Psoas muscle (tissue), 8 donors: ENCODE data around the gene RBAK. TPM values are rescaled to one million over a fixed set of nuclear protein-coding genes. Genes with fewer than 3 reads are reported as not detected.

Experiments used
- ATAC-seq, 4 donors: fragments of 200-7000 bp; cut with Tn5 transposase; one replicate each; pipeline ENCODE4 v1.9.1; 2020; ENCODE audit warnings: moderate library complexity in 3 of 4, mild to moderate bottlenecking in 2 of 4
- DNase-seq, 2 donors: peaks; one replicate each; pipeline ENCODE4 v3.0.0-alpha.2; 2020
- H3K27ac ChIP-seq: fragments of 200-600 bp; one replicate; pipeline ENCODE4 v1.8.0; 2022
- H3K27me3 ChIP-seq, 3 donors: fragments of 200-600 bp in 1 of 3; one replicate each; pipeline versions ENCODE4 v1.6.1 to v1.8.0; 2013 to 2022; ENCODE audit warnings: low read length in 2 of 3, mild to moderate bottlenecking in 2 of 3, moderate library complexity in 1 of 3; ENCODE audit not compliant: insufficient read depth in 3 of 3
- H3K36me3 ChIP-seq, 2 donors: fragments of 200-600 bp in 1 of 2; one replicate each; pipeline versions ENCODE4 v1.6.1 to v1.8.0; 2013 to 2022; ENCODE audit warnings: low read depth in 1 of 2, mild to moderate bottlenecking in 1 of 2, moderate library complexity in 1 of 2; ENCODE audit not compliant: insufficient read depth in 1 of 2
- H3K4me1 ChIP-seq: fragments of 200-600 bp; one replicate; pipeline ENCODE4 v1.8.0; 2022
- H3K4me3 ChIP-seq: fragments of 200-600 bp; one replicate; pipeline ENCODE4 v1.8.0; 2022; ENCODE audit warnings: mild to moderate bottlenecking
- H3K9me3 ChIP-seq: fragments of 200-600 bp; one replicate; pipeline ENCODE4 v1.8.0; 2022
- CTCF ChIP-seq: fragments of 200-600 bp; IDR thresholded peaks from one replicate; pipeline ENCODE4 v1.8.0; 2022; ENCODE audit warnings: antibody characterized with exemption
- WGBS, 3 donors: extraction: QIAGEN DNeasy Blood & Tissue Kit; methylation state at CpG; one replicate each; pipeline versions ENCODE4 v1.1.6 to v1.1.7; 2013; 5-methylcytosine and 5-hydroxymethylcytosine counted together
- intact Hi-C, 2 donors: fragments of 100-400 bp; cut with DNase I; formaldehyde crosslinking; loops; one replicate each; pipeline versions ENCODE4 v1.11.0 to v1.14.2; 2022
- long read RNA-seq, 2 donors: library from polyadenylated mRNA; unstranded; transcript quantifications; one replicate each; pipeline ENCODE4 v2.0.0, GENCODE V29; 2021
- polyA plus RNA-seq, 3 donors: library from polyadenylated mRNA; stranded (reverse); fragments of 200-250 nt; gene quantifications; one replicate each; pipeline ENCODE4 v1.2.3, GENCODE V29; 2013
- total RNA-seq, 4 donors: library from RNA; stranded (reverse); fragmentation: NEBNext Ultra II Directional in 2 of 4; extraction: Animal tissue kit (Norgen Biotek cat#: 25700) in 2 of 4; gene quantifications; one replicate each; pipeline versions ENCODE4 v1.2.1 to v1.2.4, GENCODE V29; 2021 to 2023
- donor health status: healthy with polysubstance abuse.
- donor health status: DM: no; HTN: no; CAD: no; lungs with moderate emphysema.
- donor health status: Bipolar disorder and iron deficiency.
- donor health status: healthy.
- donor health status: DM: yes; HTN: yes; CAD: no.
- donor health status: DM: no; HTN: no; CAD: no.
- donor health status: DM: no; HTN: no; CAD: no.
- donor health status: DM: yes; HTN: yes; CAD: no.

Gene RBAK
- total RNA-seq (1 to 10 TPM; 5.0 to 7.2 (median 6.6) TPM), polyA plus RNA-seq (1 to 10 TPM; 2.6 to 6.5 (median 3.9) TPM)
- long read RNA-seq, donor 1, partial matches to known transcripts, result 0 of 1 reads
- long read RNA-seq, donor 1, other reads (novel, unspliced or antisense), result 1 of 1 reads
- long read RNA-seq, donor 2, full-length matches to known transcripts, result 2 of 3 reads
- long read RNA-seq, donor 2, partial matches to known transcripts, result 0 of 3 reads
- long read RNA-seq, donor 2, other reads (novel, unspliced or antisense), result 1 of 3 reads

- intact Hi-C loops, result no loop called here
- ATAC-seq, result peak; percentile 100
- H3K9me3 ChIP-seq, result peaks cover 4% of the 10 kb centered on the region
- peak within 1 kb of the TSS; percentile 90 for H3K4me3 ChIP-seq
- H3K27ac ChIP-seq, result peak within 1 kb of the TSS; percentile 82
- TF ChIP-seq CTCF, result no peak
- no peaks in the 10 kb centered on the region for H3K27me3 ChIP-seq
- 0 to 1% (median 1%) methylated on average over 45 to 69 of the region's 69 CpGs for WGBS, 3 donors
- peak; percentile 96 to 97 for DNase-seq
- no peaks in the 10 kb centered on the region for H3K4me1 ChIP-seq
- H3K36me3 ChIP-seq, result peaks cover 8 to 28% of the 10 kb centered on the region in 2 donors
Observed at GRCh38 chr7:5045558-5046396, at the start of gene RBAK. RBAK (plus strand) TSS chr7:5045860; CDS start chr7:5048077, 2,217 bp downstream.

GRCh38 chr7:4996696-4997222, 48.9 kb upstream of the RBAK start:
- Histone ChIP-seq H3K9me3 (no peaks in the 10 kb centered on the region), H3K4me3 (no peak overlapping the region), H3K36me3 (peaks cover 2 to 75% of the 10 kb centered on the region in 2 donors), H3K27me3 (no peaks in the 10 kb centered on the region), H3K4me1 (no peaks in the 10 kb centered on the region), H3K27ac (no peak overlapping the region)
- no peak for ATAC-seq
- no peak for DNase-seq
- intact Hi-C loops, result no loop called here
- 82 to 90% (median 85%) methylated on average over 7 of the region's 7 CpGs for WGBS, 3 donors
- TF ChIP-seq CTCF, result no peak

GRCh38 chr7:4998244-4998643, 47.4 kb upstream of the RBAK start:
- H3K4me1 ChIP-seq, result no peaks in the 10 kb centered on the region
- H3K9me3 ChIP-seq, result no peaks in the 10 kb centered on the region
- no peak for TF ChIP-seq CTCF
- WGBS, 3 donors, result 87 to 89% (median 88%) methylated on average over 3 of the region's 3 CpGs
- H3K27me3 ChIP-seq, result no peaks in the 10 kb centered on the region
- H3K36me3 ChIP-seq, result peaks cover 2 to 70% of the 10 kb centered on the region in 2 donors
- no peak overlapping the region for H3K27ac ChIP-seq
- DNase-seq, result no peak
- no peak for ATAC-seq
- no peak overlapping the region for H3K4me3 ChIP-seq
- intact Hi-C loops, result no loop called here

GRCh38 chr7:4998910-4999309, 46.8 kb upstream of the RBAK start:
- Histone ChIP-seq H3K9me3 (no peaks in the 10 kb centered on the region), H3K27me3 (no peaks in the 10 kb centered on the region), H3K27ac (no peak overlapping the region), H3K4me1 (no peaks in the 10 kb centered on the region), H3K4me3 (no peak overlapping the region), H3K36me3 (peaks cover 2 to 66% of the 10 kb centered on the region in 2 donors)
- no peak for TF ChIP-seq CTCF
- ATAC-seq (no peak), DNase-seq (no peak)
- WGBS, 3 donors, result 89 to 95% (median 94%) methylated on average over 7 of the region's 7 CpGs
- intact Hi-C loops, result no loop called here
